ENCODE measurements around the gene POLDIP3.

Gene POLDIP3

GRCh38 chr22:42581762-42582716 is 32.6 kb downstream of the POLDIP3 start (continued):
- no peak for TF ChIP-seq ZNF148 (tag by site-specific recombination; IDR thresholded peaks at IDR 0.05; ENCODE audit: borderline replicate concordance)
- peak; percentile 60 for TF ChIP-seq SP2 (tag by site-specific recombination; IDR thresholded peaks at IDR 0.05)
- peak; percentile 74 for TF ChIP-seq YY1 (tag by site-specific recombination; IDR thresholded peaks at IDR 0.05)
- TF ChIP-seq ZNF692 (tag by site-specific recombination; IDR thresholded peaks at IDR 0.05): 0 out of 2 replicates have a peak, but pooled peaks have one; percentile 21
- no peak for TF ChIP-seq ZXDB (tag by site-specific recombination; IDR thresholded peaks at IDR 0.05)
- no peak for TF ChIP-seq ZNF223 (tag by site-specific recombination; IDR thresholded peaks at IDR 0.05)
- peak; percentile 47; the same call in 1 of the 2 replicates for TF ChIP-seq ZEB2 (tag by site-specific recombination; IDR thresholded peaks at IDR 0.05)
- TF ChIP-seq KLF10 (tag by site-specific recombination; IDR thresholded peaks at IDR 0.05): no peak
- TF ChIP-seq ZNF132 (tag by site-specific recombination; IDR thresholded peaks at IDR 0.05; ENCODE audit: borderline replicate concordance): no peak
- no peak for TF ChIP-seq ZNF558 (tag by site-specific recombination; IDR thresholded peaks at IDR 0.05)
- TF ChIP-seq ZNF837 (tag by site-specific recombination; IDR thresholded peaks at IDR 0.05): no peak
- TF ChIP-seq ZNF239 (tag by site-specific recombination; IDR thresholded peaks at IDR 0.05): no peak
- no peak for TF ChIP-seq ZNF302 (tag by site-specific recombination; IDR thresholded peaks at IDR 0.05; ENCODE audit: low read depth)
- no peak for TF ChIP-seq MEIS1 (CRISPR knock-in tag; IDR thresholded peaks at IDR 0.05; ENCODE audit: borderline replicate concordance)
- TF ChIP-seq KLF7 (tag by site-specific recombination; IDR thresholded peaks at IDR 0.05; ENCODE audit: borderline replicate concordance): no peak
- TF ChIP-seq ZNF133 (tag by site-specific recombination; IDR thresholded peaks at IDR 0.05): no peak
- peak; percentile 70; the same call in 1 of the 2 replicates for TF ChIP-seq YY2 (tag by site-specific recombination; IDR thresholded peaks at IDR 0.05)
- no peak for TF ChIP-seq ZNF621 (tag by site-specific recombination; IDR thresholded peaks at IDR 0.05)
- no peak for TF ChIP-seq ZBTB8A (tag by site-specific recombination; IDR thresholded peaks at IDR 0.05)
- no peak for TF ChIP-seq CTCF (tag by site-specific recombination; IDR thresholded peaks at IDR 0.05)
- TF ChIP-seq ZNF660 (tag by site-specific recombination; IDR thresholded peaks at IDR 0.05): peak; percentile 34; the same call in 1 of the 2 replicates
- TF ChIP-seq ZNF404 (tag by site-specific recombination; IDR thresholded peaks at IDR 0.05): no peak
- no peak for TF ChIP-seq WT1 (tag by site-specific recombination; IDR thresholded peaks at IDR 0.05)
- TF ChIP-seq MYNN (tag by site-specific recombination; IDR thresholded peaks at IDR 0.05; ENCODE audit: borderline replicate concordance): no peak; the same call in 1 of the 2 replicates
- no peak for TF ChIP-seq OSR2 (tag by site-specific recombination; IDR thresholded peaks at IDR 0.05)
- TF ChIP-seq KLF17 (tag by site-specific recombination; IDR thresholded peaks at IDR 0.05): peak; percentile 48; the same call in 1 of the 2 replicates
- TF ChIP-seq ZNF221 (tag by site-specific recombination; IDR thresholded peaks at IDR 0.05; ENCODE audit: borderline replicate concordance): no peak
- TF ChIP-seq ZNF768 (tag by site-specific recombination; IDR thresholded peaks at IDR 0.05): no peak
- no peak for TF ChIP-seq GLIS2 (tag by site-specific recombination; IDR thresholded peaks at IDR 0.05)
- TF ChIP-seq ZNF426 (tag by site-specific recombination; IDR thresholded peaks at IDR 0.05): no peak
- TF ChIP-seq ZNF391 (tag by site-specific recombination; IDR thresholded peaks at IDR 0.05; ENCODE audit: borderline replicate concordance, low read depth): 0 out of 2 replicates have a peak, but pooled peaks have one; percentile 42
- peak; percentile 92 for TF ChIP-seq ZBTB26 (tag by site-specific recombination; optimal IDR thresholded peaks at IDR 0.05)
- TF ChIP-seq ZNF626 (tag by site-specific recombination; IDR thresholded peaks at IDR 0.05): no peak

All from HEK293 (cell line).